H9 (cell line): Measurements from ENCODE around the gene ABLIM3. TPM values are rescaled to one million over a fixed set of nuclear protein-coding genes. Genes with fewer than 3 reads are reported as not detected.

Experiments
- DNase-seq: peaks from one replicate; pipeline ENCODE4 v3.0.0-alpha.2; 2017
- H2AFZ ChIP-seq: one replicate; pipeline ENCODE4 v1.6.1; 2013; ENCODE audit warnings: mild to moderate bottlenecking, low read length, control low read depth, moderate library complexity
- H2AK5ac ChIP-seq: 2 replicates; pipeline ENCODE4 v1.6.1; 2013; ENCODE audit warnings: low read length, control low read depth, mixed read lengths; ENCODE audit not compliant: insufficient read length
- H2BK120ac ChIP-seq: one replicate; pipeline ENCODE4 v1.6.1; 2013; ENCODE audit warnings: low read depth, mild to moderate bottlenecking, low read length, control low read depth, inconsistent platforms; ENCODE audit not compliant: poor library complexity, severe bottlenecking
- H2BK12ac ChIP-seq: 2 replicates; pipeline ENCODE4 v1.6.1; 2013; ENCODE audit warnings: low read length, control low read depth, mixed read lengths, low read depth; ENCODE audit not compliant: insufficient read length
- H2BK15ac ChIP-seq: 2 replicates; pipeline ENCODE4 v1.6.1; 2013; ENCODE audit warnings: low read depth, low read length, control low read depth
- H2BK20ac ChIP-seq: one replicate; pipeline ENCODE4 v1.6.1; 2013; ENCODE audit warnings: low read depth, mild to moderate bottlenecking, low read length, control low read depth, inconsistent platforms; ENCODE audit not compliant: poor library complexity, severe bottlenecking
- H2BK5ac ChIP-seq: 2 replicates; pipeline ENCODE4 v1.6.1; 2013; ENCODE audit warnings: low read length, control low read depth, mixed read lengths; ENCODE audit not compliant: insufficient read length
- H3K14ac ChIP-seq: 2 replicates; pipeline ENCODE4 v1.6.1; 2013; ENCODE audit warnings: low read length, control low read depth; ENCODE audit not compliant: insufficient read depth
- H3K18ac ChIP-seq: 2 replicates; pipeline ENCODE4 v1.6.1; 2013; ENCODE audit warnings: low read depth, mild to moderate bottlenecking, mixed read lengths, low read length, control low read depth; ENCODE audit not compliant: insufficient read length
- H3K23ac ChIP-seq: 2 replicates; pipeline ENCODE4 v1.6.1; 2013; ENCODE audit warnings: low read length, control low read depth, mixed read lengths, low read depth; ENCODE audit not compliant: insufficient read length
- H3K23me2 ChIP-seq: 2 replicates; pipeline ENCODE4 v1.6.1; 2013; ENCODE audit warnings: low read depth, mild to moderate bottlenecking, mixed read lengths, low read length, control low read depth; ENCODE audit not compliant: insufficient read length, poor library complexity, severe bottlenecking
- H3K27ac ChIP-seq: 2 replicates; pipeline ENCODE4 v1.5.1; 2013; ENCODE audit warnings: low read length, control low read depth, mixed read lengths, low read depth; ENCODE audit not compliant: insufficient read length
- H3K27me3 ChIP-seq: 2 replicates; pipeline ENCODE4 v1.6.1; 2013; ENCODE audit warnings: low read length, control low read depth, inconsistent platforms; ENCODE audit not compliant: insufficient read depth
- H3K4ac ChIP-seq: 2 replicates; pipeline ENCODE4 v1.6.1; 2013; ENCODE audit warnings: low read depth, mild to moderate bottlenecking, control low read depth, inconsistent platforms, low read length, moderate library complexity
- H3K4me1 ChIP-seq: 2 replicates; pipeline ENCODE4 v1.6.1; 2013; ENCODE audit warnings: low read length, control low read depth, inconsistent platforms; ENCODE audit not compliant: insufficient read depth
- H3K4me2 ChIP-seq: 2 replicates; pipeline ENCODE4 v1.6.1; 2013; ENCODE audit warnings: low read length, control low read depth, mixed read lengths; ENCODE audit not compliant: insufficient read length, insufficient read depth
- H3K56ac ChIP-seq: 2 replicates; pipeline ENCODE4 v1.6.1; 2013; ENCODE audit warnings: low read depth, mild to moderate bottlenecking, mixed read lengths, low read length, control low read depth; ENCODE audit not compliant: insufficient read length
- H3K79me1 ChIP-seq: 2 replicates; pipeline ENCODE4 v1.6.1; 2013; ENCODE audit warnings: low read depth, mild to moderate bottlenecking, moderate library complexity, low read length, control low read depth, inconsistent platforms; ENCODE audit not compliant: insufficient read depth, poor library complexity, severe bottlenecking
- H3K79me2 ChIP-seq: 2 replicates; pipeline ENCODE4 v1.6.1; 2013; ENCODE audit warnings: low read length, control low read depth, inconsistent platforms; ENCODE audit not compliant: insufficient read depth
- H3K9ac ChIP-seq: 2 replicates; pipeline ENCODE4 v1.6.1; 2013; ENCODE audit warnings: low read length, control low read depth, mixed read lengths; ENCODE audit not compliant: insufficient read length; ENCODE audit errors: extremely low read depth
- H3K9me3 ChIP-seq: one replicate; pipeline ENCODE4 v1.6.1; 2013; ENCODE audit warnings: low read depth, low read length, inconsistent platforms; ENCODE audit not compliant: control insufficient read depth
- H3T11ph ChIP-seq: one replicate; pipeline ENCODE4 v1.6.1; 2013; ENCODE audit warnings: mild to moderate bottlenecking, low read length, control low read depth, inconsistent platforms
- H4K20me1 ChIP-seq: one replicate; pipeline ENCODE4 v1.6.1; 2013; ENCODE audit not compliant: control insufficient read depth, insufficient read length, insufficient read depth
- H4K5ac ChIP-seq: 2 replicates; pipeline ENCODE4 v1.6.1; 2013; ENCODE audit warnings: low read depth, mild to moderate bottlenecking, mixed read lengths, low read length, control low read depth; ENCODE audit not compliant: insufficient read length
- H4K8ac ChIP-seq: replicated peaks from 2 replicates; pipeline ENCODE4 v1.6.1; 2013; ENCODE audit warnings: low read length, control low read depth, mixed read lengths, low read depth; ENCODE audit not compliant: insufficient read length
- H4K91ac ChIP-seq: 2 replicates; pipeline ENCODE4 v1.6.1; 2013; ENCODE audit warnings: low read depth, mild to moderate bottlenecking, moderate library complexity, mixed read lengths, low read length, control low read depth; ENCODE audit not compliant: insufficient read length
- H3K27ac Mint-ChIP-seq, 3 experiments: 2 replicates in 2 of 3; 3 replicates in 1 of 3; pipeline ENCODE4 v1.8.0; 2020 to 2021; ENCODE audit warnings: mixed read lengths in 3 of 3, mild to moderate bottlenecking in 1 of 3, moderate library complexity in 1 of 3
- H3K27me3 Mint-ChIP-seq: 2 replicates; pipeline ENCODE4 v1.8.0; 2021; ENCODE audit warnings: low read depth, mild to moderate bottlenecking, moderate library complexity, mixed read lengths
- H3K36me3 Mint-ChIP-seq, 3 experiments: 2 replicates in 2 of 3; 3 replicates in 1 of 3; pipeline ENCODE4 v1.8.0; 2020 to 2021; ENCODE audit warnings: low read depth in 3 of 3, mixed read lengths in 3 of 3; ENCODE audit not compliant: insufficient read depth in 1 of 3
- H3K4me1 Mint-ChIP-seq, 2 experiments: 2 replicates each; pipeline ENCODE4 v1.8.0; 2020; ENCODE audit warnings: mixed read lengths in 2 of 2
- H3K4me3 Mint-ChIP-seq, 2 experiments: 2 replicates in 1 of 2; 3 replicates in 1 of 2; pipeline ENCODE4 v1.8.0; 2020 to 2021; ENCODE audit warnings: mild to moderate bottlenecking in 2 of 2, mixed read lengths in 2 of 2, moderate library complexity in 1 of 2
- H3K9me3 Mint-ChIP-seq, 2 experiments: 2 replicates in 1 of 2; 3 replicates in 1 of 2; pipeline ENCODE4 v1.8.0; 2020; ENCODE audit warnings: mild to moderate bottlenecking in 2 of 2, mixed read lengths in 2 of 2, moderate library complexity in 1 of 2
- CTCF ChIP-seq: fragments of 200-600 bp; sonication (generic); conservative IDR thresholded peaks from 3 replicates; pipeline ENCODE4 v1.8.0; 2021; ENCODE audit warnings: antibody characterized with exemption, mild to moderate bottlenecking
- WGBS: extraction: QIAGEN DNeasy Blood & Tissue Kit; methylation state at CpG from one replicate; pipeline ENCODE4 v1.1.7; 2013; ENCODE audit warnings: missing lambda C conversion rate, low lambda C conversion rate, mixed read lengths; ENCODE audit not compliant: insufficient read length; ENCODE audit errors: extremely low coverage; 5-methylcytosine and 5-hydroxymethylcytosine counted together
- total RNA-seq: library from RNA; stranded (reverse); gene quantifications from 2 replicates; pipeline ENCODE4 v1.2.1, GENCODE V29; 2021

Gene ABLIM3
- total RNA-seq, 1 experiment from 2014 or later, result 0.20 TPM

GRCh38 chr5:149215478-149216090 is 74.3 kb downstream of the ABLIM3 start:
- H3K18ac ChIP-seq, result no peak overlapping the region
- H2BK20ac ChIP-seq, result no peak overlapping the region
- H3K9me3 ChIP-seq, result no peaks in the 10 kb centered on the region
- H3K4me2 ChIP-seq, result no peak overlapping the region
- WGBS, result no CpG with 5 or more reads among the region's 5 CpGs
- no peak overlapping the region for H3K27ac ChIP-seq
- Mint-ChIP-seq H3K27me3 (peaks cover 9% of the 10 kb centered on the region), H3K9me3 (no peaks in the 10 kb centered on the region), H3K4me1 (no peaks in the 10 kb centered on the region), H3K36me3 (no peaks in the 10 kb centered on the region), H3K4me3 (no peak overlapping the region), H3K27ac (no peak overlapping the region)
- no peak overlapping the region for H2BK5ac ChIP-seq
- no peaks in the 10 kb centered on the region for H3K23me2 ChIP-seq
- no peak overlapping the region for H2AFZ ChIP-seq
- no peak overlapping the region for H2AK5ac ChIP-seq
- no peak overlapping the region for H4K5ac ChIP-seq
- peak; percentile 17 for DNase-seq
- H3K56ac ChIP-seq, result no peak overlapping the region
- H3K79me1 ChIP-seq, result no peaks in the 10 kb centered on the region
- H2BK120ac ChIP-seq, result no peak overlapping the region
- H3K14ac ChIP-seq, result no peak overlapping the region
- H4K20me1 ChIP-seq, result no peaks in the 10 kb centered on the region
- H3K79me2 ChIP-seq, result no peaks in the 10 kb centered on the region
- H3K4ac ChIP-seq, result no peak overlapping the region
- no peak overlapping the region for H4K8ac ChIP-seq
- no peaks in the 10 kb centered on the region for H3K4me1 ChIP-seq
- H3K9ac ChIP-seq, result no peak overlapping the region
- no peak overlapping the region for H2BK15ac ChIP-seq
- H3K23ac ChIP-seq, result no peak overlapping the region
- no peak for TF ChIP-seq CTCF
- no peak overlapping the region for H3T11ph ChIP-seq
- H3K27me3 ChIP-seq, result no peaks in the 10 kb centered on the region
- H2BK12ac ChIP-seq, result no peak overlapping the region
- H4K91ac ChIP-seq, result no peak overlapping the region
